Coronary artery (tissue), 2 donors: ENCODE data around the gene CDK8.

ENCODE experiments used
- DNase-seq: peaks from one replicate; pipeline ENCODE4 v3.0.0-alpha.2; 2017; ENCODE audit warnings: low spot score
- H3K27ac ChIP-seq, 2 donors: fragments of 200-600 bp; sonication (generic); one replicate each; pipeline ENCODE4 v1.5.1; 2016 to 2019
- H3K4me3 ChIP-seq: fragments of 200-600 bp; sonication (generic); 2 replicates; pipeline ENCODE4 v1.5.1; 2016; ENCODE audit warnings: mild to moderate bottlenecking, moderate library complexity
- TF ChIP-seq, protein P1 (sequence below): fragments of 200-600 bp; sonication (generic); IDR thresholded peaks from one replicate; pipeline ENCODE4 v1.5.1; 2019; ENCODE audit warnings: antibody characterized with exemption

CDK8 gene

DNA sequence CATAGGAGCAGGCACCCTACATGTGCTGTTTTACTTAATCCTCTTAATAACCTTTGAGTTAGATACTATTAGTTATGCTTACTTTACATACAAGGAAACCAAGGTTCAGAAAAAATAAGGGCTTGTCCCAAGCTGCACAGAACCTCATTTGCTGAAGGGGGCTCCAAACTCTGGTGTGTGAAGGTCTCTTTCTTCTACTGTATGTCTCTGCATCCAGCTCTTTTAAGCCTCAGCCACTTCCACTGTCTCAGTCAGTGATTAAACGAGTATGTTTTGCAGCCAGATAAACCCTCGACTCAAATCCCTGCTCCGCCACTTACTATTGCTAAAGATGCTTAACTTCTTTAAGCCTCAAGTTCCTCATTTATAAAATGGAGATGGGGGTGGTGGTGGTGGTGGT is 191.2 kb downstream of the CDK8 start:
- DNase-seq, result no peak
- H3K27ac ChIP-seq, result no peak overlapping the region
- no peak overlapping the region for H3K4me3 ChIP-seq
- TF ChIP-seq, protein P1, sequence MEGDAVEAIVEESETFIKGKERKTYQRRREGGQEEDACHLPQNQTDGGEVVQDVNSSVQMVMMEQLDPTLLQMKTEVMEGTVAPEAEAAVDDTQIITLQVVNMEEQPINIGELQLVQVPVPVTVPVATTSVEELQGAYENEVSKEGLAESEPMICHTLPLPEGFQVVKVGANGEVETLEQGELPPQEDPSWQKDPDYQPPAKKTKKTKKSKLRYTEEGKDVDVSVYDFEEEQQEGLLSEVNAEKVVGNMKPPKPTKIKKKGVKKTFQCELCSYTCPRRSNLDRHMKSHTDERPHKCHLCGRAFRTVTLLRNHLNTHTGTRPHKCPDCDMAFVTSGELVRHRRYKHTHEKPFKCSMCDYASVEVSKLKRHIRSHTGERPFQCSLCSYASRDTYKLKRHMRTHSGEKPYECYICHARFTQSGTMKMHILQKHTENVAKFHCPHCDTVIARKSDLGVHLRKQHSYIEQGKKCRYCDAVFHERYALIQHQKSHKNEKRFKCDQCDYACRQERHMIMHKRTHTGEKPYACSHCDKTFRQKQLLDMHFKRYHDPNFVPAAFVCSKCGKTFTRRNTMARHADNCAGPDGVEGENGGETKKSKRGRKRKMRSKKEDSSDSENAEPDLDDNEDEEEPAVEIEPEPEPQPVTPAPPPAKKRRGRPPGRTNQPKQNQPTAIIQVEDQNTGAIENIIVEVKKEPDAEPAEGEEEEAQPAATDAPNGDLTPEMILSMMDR, result no peak

DNA sequence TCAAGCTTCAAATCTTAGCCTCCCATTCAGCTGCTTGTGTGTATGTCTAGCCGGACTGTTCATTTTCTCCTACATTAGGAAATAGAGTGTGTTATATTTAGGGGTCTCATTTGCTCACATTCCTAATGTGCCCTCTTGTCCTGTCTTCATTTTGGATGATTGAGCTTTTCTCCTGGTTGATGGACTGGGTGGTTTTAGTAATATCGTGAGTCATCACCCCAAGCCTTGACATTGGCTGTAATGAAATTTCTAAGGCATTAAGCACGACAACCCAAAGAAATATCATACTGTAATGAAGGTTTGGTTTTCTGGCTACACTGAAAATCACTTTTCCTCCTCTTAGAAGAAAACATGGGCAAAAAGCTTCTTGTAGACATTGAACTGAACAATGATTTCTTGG is 192.8 kb downstream of the CDK8 start:
- H3K4me3 ChIP-seq, result no peak overlapping the region
- no peak overlapping the region for H3K27ac ChIP-seq
- no peak for DNase-seq
- TF ChIP-seq, protein P1, result no peak

DNA sequence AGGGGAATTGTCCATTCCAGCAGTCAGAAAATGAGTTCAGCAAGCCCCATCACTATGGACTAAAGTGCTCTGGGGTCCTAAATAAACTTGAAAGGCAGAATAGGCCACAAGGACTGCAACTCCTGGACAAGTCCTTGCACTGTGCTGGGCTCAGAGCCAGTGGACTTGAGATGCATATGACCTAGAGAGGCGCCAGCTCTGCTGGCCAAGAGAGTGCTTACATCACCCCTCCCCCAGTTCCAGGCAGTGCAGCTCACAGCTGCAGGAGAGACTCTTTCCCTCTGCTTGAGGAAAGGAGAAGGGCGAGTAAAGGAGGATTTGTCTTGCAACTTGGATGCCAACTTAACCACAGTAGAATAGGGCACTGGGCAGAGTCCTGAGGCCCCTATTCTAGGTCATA is 194.1 kb downstream of the CDK8 start:
- TF ChIP-seq, protein P1, result no peak

DNA sequence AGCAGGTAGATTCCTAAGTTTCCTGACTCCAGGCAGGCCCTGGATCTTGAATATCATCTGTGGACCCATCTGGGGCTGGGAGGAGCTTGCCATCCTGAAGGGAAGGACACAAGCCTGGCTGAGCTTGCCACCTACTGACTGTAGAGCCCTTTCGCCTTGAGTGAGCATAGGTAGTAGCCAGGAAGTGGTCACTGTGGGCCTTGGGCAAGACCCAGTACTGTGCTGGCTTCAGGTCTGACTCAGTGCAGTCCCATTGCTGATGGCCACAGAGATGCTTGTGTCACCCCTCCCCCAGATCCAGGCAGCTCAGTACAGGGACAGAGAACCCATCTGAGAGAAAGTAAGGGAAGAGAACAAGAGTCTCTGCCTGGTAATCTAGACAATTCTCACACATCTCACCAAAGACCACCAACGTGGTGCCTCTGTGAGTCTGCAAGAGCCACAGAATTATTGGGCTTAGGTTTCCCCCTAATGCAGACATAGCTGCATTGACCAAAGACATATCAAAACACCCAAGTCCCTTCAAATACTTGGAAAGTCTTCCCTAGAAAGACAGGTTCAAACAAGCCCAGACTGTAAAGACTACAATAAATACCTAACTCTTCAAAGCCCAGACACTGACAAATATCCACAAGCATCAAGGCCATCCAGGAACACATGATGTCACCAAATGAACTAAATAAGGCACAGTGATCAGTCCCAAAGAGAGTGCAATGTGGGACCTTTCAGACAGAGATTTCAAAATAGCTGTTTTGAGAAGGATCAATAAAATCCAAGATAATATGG is 195.3 kb downstream of the CDK8 start:
- TF ChIP-seq, protein P1, result no peak
- DNase-seq, result no peak
- no peak overlapping the region for H3K4me3 ChIP-seq
- H3K27ac ChIP-seq, result no peak overlapping the region

More for the DNA sequence above, 194.1 kb downstream of the CDK8 start:
- Histone ChIP-seq H3K27ac (no peak overlapping the region), H3K4me3 (no peak overlapping the region)
- no peak for DNase-seq
